HUDEP-2 (cell line): ENCODE data around the gene MAEL.
A peak's percentile ranks its signal among the peaks of the same experiment; 100 is the strongest.
"Not testable (repeated sequence)": the region's sequence is repeated elsewhere in the genome, so short reads cannot be mapped to it uniquely, and the experiment has no call there.

Source experiments
- DNase-seq, 76 experiments: peaks; one replicate each; lab custom pipeline; 2025; ENCODE audit not compliant: unreplicated experiment in 76 of 76; lab: John Stamatoyannopoulos, UW

MAEL gene

GRCh38 chr1:166977951-166978350 lies 11.1 kb upstream of the MAEL start:
- DNase-seq = no peak

- DNase-seq = no peak
Measured at GRCh38 chr1:166978821-166979220, 10.3 kb upstream of the MAEL start.

- DNase-seq = no peak
Measured at GRCh38 chr1:166980383-166980782, 8.7 kb upstream of the MAEL start.

GRCh38 chr1:166980818-166981217 lies 8.3 kb upstream of the MAEL start:
- no peak for DNase-seq

GRCh38 chr1:166981589-166981988 lies 7.5 kb upstream of the MAEL start:
- no peak for DNase-seq

GRCh38 chr1:166999075-166999474 lies 10.0 kb downstream of the MAEL start:
- no peak for DNase-seq

GRCh38 chr1:166999500-167000055 lies 10.5 kb downstream of the MAEL start:
- DNase-seq = no peak

- DNase-seq = no peak
Measured at GRCh38 chr1:167000546-167000945, 11.5 kb downstream of the MAEL start.

GRCh38 chr1:167002354-167002753 lies 13.3 kb downstream of the MAEL start:
- no peak for DNase-seq

GRCh38 chr1:167003711-167004110 lies 14.6 kb downstream of the MAEL start:
- no peak for DNase-seq

GRCh38 chr1:167011560-167012191 lies 22.6 kb downstream of the MAEL start:
- DNase-seq = no peak

- no peak for DNase-seq
Measured at GRCh38 chr1:167012570-167012969, 23.5 kb downstream of the MAEL start.

GRCh38 chr1:167013108-167013929 lies 24.2 kb downstream of the MAEL start:
- DNase-seq = no peak

- DNase-seq = no peak
Measured at GRCh38 chr1:167016100-167016750, 27.1 kb downstream of the MAEL start.

GRCh38 chr1:167022384-167022783 lies 33.3 kb downstream of the MAEL start:
- DNase-seq = no peak

GRCh38 chr1:167029553-167029952 lies 40.5 kb downstream of the MAEL start:
- not testable (repeated sequence) for DNase-seq

GRCh38 chr1:167033646-167034045 lies 44.6 kb downstream of the MAEL start:
- no peak for DNase-seq

GRCh38 chr1:167043752-167044488 lies 54.8 kb downstream of the MAEL start:
- peak in 20 of 76 experiments; percentile 3 to 36 (median 22) for DNase-seq

GRCh38 chr1:167051907-167052306 lies 62.8 kb downstream of the MAEL start:
- DNase-seq = no peak

GRCh38 chr1:167052389-167052788 lies 63.3 kb downstream of the MAEL start:
- no peak for DNase-seq

GRCh38 chr1:167054531-167054930 lies 65.5 kb downstream of the MAEL start:
- no peak for DNase-seq
